Middle frontal gyrus (tissue), 1 donor: ENCODE data around the gene POLR1G.

ENCODE experiments used
- DNase-seq: peaks from one replicate; pipeline ENCODE4 v3.0.0-alpha.2; 2015; ENCODE audit warnings: low spot score; ENCODE audit errors: extremely low spot score

POLR1G gene

GRCh38 chr19:45444318-45445041, 38.0 kb downstream of the POLR1G start:
- peak; percentile 60 for DNase-seq

GRCh38 chr19:45445139-45445538, 38.7 kb downstream of the POLR1G start:
- no peak for DNase-seq

GRCh38 chr19:45446295-45446694, 39.9 kb downstream of the POLR1G start:
- DNase-seq, result no peak

DNA sequence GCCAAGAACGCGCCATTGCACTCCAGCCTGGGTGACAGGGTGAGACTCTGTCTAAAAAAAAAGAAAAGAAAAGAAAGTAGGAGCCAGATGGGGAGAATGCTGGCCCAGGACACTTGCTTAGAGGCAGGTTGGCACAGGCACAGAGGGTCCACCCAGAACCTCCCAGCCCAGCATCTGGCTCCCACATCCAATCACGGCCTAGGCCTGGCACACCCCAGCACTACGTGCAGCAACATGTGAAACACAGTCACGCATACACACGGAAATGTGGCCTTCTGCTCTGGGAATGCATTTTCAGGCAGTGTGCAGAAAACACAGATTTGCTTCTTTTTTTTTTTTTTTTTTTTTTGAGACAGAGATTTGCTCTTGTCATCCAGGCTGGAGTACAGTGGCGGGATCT, 40.5 kb downstream of the POLR1G start:
- no peak for DNase-seq

DNA sequence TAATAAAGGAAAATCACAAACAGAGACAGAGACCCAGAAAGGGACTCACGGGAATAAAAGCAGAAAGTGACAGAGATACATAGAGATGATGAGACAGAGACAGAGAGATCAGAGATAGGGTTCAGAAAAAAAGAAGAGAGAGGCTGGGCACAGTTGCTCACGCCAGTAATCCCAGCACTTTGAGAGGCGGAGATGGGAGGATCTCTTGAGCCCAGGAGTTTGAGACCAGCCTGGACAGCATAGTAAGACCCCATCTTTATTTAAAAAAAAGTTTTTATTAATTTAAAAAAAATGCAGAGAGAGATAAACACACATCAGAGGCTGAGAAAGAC, 41.9 kb downstream of the POLR1G start:
- no peak for DNase-seq

DNA sequence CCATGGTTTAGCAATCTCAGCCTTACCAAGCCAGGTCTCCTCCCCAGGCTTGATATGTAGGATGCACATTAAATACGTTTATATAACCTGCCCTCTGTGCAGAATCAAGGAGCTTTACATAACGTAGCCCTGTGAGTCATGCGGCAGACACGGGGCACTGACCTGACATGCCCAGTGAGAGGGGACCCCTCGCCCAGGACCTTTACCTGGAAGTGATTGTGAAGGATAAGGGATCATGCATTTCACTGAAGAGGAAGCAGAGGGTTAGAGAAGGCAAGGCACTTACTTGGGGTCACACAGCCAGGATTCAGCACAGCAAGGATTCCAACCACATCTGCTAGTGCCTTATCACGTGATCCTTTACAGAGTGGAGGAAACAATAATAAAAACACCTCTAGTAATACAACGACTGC, 42.4 kb downstream of the POLR1G start:
- no peak for DNase-seq

GRCh38 chr19:45450012-45450333, 43.5 kb downstream of the POLR1G start:
- DNase-seq, result no peak

DNA sequence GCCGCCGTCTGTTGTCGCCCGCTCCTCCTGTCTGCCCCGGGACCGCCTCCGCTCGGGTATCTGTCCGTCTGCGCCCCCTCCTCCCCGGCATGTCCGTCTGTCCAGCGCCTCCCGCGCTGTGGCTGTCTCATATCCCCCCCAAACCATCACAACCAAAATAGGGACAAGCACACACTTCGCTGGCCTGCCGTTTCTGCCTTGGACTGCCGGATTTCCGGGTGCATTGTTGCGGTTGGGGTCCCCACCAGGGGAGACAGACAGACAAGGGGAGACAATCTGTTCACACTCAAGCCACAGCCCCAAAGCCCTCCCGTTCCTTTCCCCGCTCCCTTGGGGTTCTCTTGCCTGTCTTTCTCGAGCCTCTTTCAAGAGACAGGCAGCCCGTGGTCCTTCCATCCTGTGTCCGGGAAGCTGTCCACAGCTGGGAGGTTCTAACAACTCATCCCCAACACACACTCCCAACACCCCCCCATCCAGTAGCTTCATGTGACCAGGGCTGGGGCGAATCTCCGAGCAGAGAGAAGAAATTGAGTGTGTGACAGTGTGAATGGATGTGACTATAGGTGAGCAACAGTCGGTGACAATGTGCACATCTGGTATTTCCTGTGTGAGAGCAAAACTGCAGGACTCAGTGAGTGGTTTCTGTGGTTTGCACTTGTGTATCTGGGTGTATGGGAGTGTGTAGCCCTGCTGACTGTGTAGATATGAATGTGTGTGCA, 44.8 kb downstream of the POLR1G start:
- DNase-seq, result no peak

DNA sequence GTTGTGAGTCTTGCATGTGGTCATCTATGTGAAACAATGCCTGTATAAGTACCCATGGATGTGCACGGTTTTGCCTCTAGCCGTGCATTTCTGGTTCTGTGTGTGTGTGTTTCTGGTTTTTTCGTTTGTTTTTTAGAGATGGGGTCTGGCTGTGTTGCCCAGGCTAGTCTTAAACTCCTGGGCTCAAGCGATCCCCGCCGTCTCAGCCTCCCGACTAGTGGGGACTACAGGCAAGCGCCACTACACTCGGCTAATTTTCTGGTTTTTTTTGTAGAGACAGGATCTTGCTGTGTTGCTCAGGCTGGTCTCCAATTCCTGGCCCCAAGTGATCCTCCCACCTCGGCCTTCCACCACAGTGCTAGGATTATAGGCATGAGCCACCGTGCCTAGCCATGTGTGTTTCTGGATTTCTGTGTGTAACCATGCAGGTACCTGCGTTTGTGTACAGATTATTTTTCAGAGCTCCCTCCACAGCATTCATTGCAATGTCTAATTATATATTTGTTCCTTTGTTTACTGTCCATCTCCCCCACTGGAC, 45.5 kb downstream of the POLR1G start:
- DNase-seq, result no peak

DNA sequence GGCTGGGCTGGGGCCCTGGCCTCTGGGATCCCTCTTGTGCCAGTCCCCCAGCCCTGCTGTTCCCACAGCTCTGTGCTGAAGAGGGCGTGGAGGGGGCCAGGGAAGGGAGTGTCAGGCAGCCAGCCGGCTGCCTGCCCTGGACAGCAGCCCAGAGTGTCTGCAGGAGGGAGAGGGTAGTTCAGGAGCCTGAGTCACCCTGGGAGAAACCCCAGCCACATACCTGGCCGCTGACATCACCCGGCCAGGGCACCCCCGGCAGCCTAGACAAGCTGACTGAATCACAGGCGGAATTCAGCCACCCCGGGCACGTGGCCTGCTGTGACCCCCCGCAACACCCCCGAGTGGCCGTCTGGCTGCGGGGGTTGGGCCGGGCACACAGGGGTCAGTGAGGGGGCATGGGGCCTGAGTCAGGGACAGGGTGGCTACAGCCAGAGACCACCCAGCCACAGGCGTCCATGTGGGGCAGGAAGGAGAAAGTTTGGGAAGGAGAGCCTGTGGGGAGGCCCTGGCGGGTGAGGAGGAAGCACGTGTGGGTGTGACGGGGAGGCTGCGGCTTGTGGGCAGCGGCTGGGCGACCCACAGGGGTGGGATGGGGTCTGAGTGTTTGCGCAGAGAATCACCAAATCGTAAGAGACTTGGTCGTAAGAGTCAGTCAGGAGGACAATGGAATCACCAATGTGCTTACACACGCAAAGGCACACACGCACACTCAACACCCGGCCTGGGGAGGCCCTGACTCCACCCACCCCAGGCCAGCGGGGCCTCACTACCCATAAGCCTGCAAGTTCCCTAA, 49.5 kb downstream of the POLR1G start:
- DNase-seq, result no peak

- no peak for DNase-seq
Observed at GRCh38 chr19:45456500-45456815, 50.0 kb downstream of the POLR1G start.

- DNase-seq, result no peak
Observed at GRCh38 chr19:45457776-45458175, 51.3 kb downstream of the POLR1G start.
